AG10803 (cell line): ENCODE results near the gene WRNIP1.

Experiments
- DNase-seq: peaks from one replicate; pipeline ENCODE4 v3.0.0; 2010; ENCODE audit warnings: low read depth
- H3K4me3 ChIP-seq: 2 replicates; pipeline ENCODE4 v1.5.1; 2011; ENCODE audit warnings: mild to moderate bottlenecking, low read length, control low read depth
- TF ChIP-seq, protein P1 (sequence below): conservative IDR thresholded peaks from 2 replicates; pipeline ENCODE4 v1.5.1; 2011; ENCODE audit warnings: mild to moderate bottlenecking, low read length, control low read depth, inconsistent platforms

Gene WRNIP1

GRCh38 chr6:2741756-2742155 is 23.4 kb upstream of the WRNIP1 start:
- DNase-seq, result no peak
- TF ChIP-seq, protein P1, sequence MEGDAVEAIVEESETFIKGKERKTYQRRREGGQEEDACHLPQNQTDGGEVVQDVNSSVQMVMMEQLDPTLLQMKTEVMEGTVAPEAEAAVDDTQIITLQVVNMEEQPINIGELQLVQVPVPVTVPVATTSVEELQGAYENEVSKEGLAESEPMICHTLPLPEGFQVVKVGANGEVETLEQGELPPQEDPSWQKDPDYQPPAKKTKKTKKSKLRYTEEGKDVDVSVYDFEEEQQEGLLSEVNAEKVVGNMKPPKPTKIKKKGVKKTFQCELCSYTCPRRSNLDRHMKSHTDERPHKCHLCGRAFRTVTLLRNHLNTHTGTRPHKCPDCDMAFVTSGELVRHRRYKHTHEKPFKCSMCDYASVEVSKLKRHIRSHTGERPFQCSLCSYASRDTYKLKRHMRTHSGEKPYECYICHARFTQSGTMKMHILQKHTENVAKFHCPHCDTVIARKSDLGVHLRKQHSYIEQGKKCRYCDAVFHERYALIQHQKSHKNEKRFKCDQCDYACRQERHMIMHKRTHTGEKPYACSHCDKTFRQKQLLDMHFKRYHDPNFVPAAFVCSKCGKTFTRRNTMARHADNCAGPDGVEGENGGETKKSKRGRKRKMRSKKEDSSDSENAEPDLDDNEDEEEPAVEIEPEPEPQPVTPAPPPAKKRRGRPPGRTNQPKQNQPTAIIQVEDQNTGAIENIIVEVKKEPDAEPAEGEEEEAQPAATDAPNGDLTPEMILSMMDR, result no peak
- no peak overlapping the region for H3K4me3 ChIP-seq

- TF ChIP-seq, protein P1, result no peak
- no peak overlapping the region for H3K4me3 ChIP-seq
- no peak for DNase-seq
Measured at GRCh38 chr6:2743280-2744208, 21.6 kb upstream of the WRNIP1 start.

- no peak overlapping the region for H3K4me3 ChIP-seq
- TF ChIP-seq, protein P1, result peak; percentile 40
- DNase-seq, result no peak
Measured at GRCh38 chr6:2744209-2744771, 20.9 kb upstream of the WRNIP1 start.

- H3K4me3 ChIP-seq, result no peak overlapping the region
- TF ChIP-seq, protein P1, result no peak
- DNase-seq, result no peak
Measured at GRCh38 chr6:2744778-2745177, 20.4 kb upstream of the WRNIP1 start.

DNA sequence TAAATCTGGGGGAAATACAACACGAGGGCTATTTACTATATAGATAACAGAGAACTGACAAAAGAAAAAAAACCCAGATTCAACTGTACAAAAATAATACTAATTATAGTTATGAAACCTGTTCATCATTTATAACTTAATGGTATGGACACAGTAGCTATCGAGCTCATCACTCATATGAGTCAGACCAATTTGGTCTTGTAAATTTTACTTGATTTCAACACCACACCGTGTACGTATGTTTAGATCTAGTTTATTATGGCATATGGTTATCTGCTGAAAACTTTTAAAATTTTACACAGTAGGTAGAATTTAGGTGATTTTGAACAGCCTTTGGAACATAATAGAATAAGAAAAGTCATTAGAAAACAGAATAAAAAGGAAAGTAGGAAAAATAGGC is 19.9 kb upstream of the WRNIP1 start:
- TF ChIP-seq, protein P1, result no peak
- H3K4me3 ChIP-seq, result no peak overlapping the region
- no peak for DNase-seq

GRCh38 chr6:2746557-2747061 is 18.6 kb upstream of the WRNIP1 start:
- no peak overlapping the region for H3K4me3 ChIP-seq
- no peak for DNase-seq
- TF ChIP-seq, protein P1, result no peak
